Activated T-helper 17 cell treated with anti-CD3 and anti-CD28 coated beads, Interleukin-2, amount 50 U/mL, for 72 hours (primary cell): ENCODE measurements around the gene CALM3. TPM values are rescaled to one million over a fixed set of nuclear protein-coding genes. Genes with fewer than 3 reads are reported as not detected.
"Not testable (repeated sequence)": the region's sequence is repeated elsewhere in the genome, so short reads cannot be mapped to it uniquely, and the experiment has no call there.

Experiments
- ATAC-seq: fragments of 150-1000 bp; cut with Tn5 transposase; replicated peaks from 2 replicates; pipeline ENCODE4 v1.10.0; 2021; ENCODE audit warnings: mild to moderate bottlenecking, moderate library complexity
- H3K27ac Mint-ChIP-seq: one replicate; pipeline ENCODE4 v1.8.0; 2022; ENCODE audit warnings: mixed read lengths
- H3K27me3 Mint-ChIP-seq: one replicate; pipeline ENCODE4 v1.8.0; 2022; ENCODE audit warnings: mixed read lengths
- H3K36me3 Mint-ChIP-seq: one replicate; pipeline ENCODE4 v1.8.0; 2022; ENCODE audit warnings: low read depth, mild to moderate bottlenecking, mixed read lengths
- H3K4me1 Mint-ChIP-seq: one replicate; pipeline ENCODE4 v1.8.0; 2022; ENCODE audit warnings: mixed read lengths
- H3K4me3 Mint-ChIP-seq: one replicate; pipeline ENCODE4 v1.8.0; 2022; ENCODE audit warnings: mild to moderate bottlenecking, mixed read lengths
- H3K9me3 Mint-ChIP-seq: one replicate; pipeline ENCODE4 v1.8.0; 2022; ENCODE audit warnings: mixed read lengths
- total RNA-seq, 2 donors: library from RNA; stranded (reverse); gene quantifications; one replicate each; pipeline ENCODE4 v1.2.3, GENCODE V29; 2022

CALM3 gene
- total RNA-seq, 2 donors from 2014 or later: 313 to 323 TPM

DNA sequence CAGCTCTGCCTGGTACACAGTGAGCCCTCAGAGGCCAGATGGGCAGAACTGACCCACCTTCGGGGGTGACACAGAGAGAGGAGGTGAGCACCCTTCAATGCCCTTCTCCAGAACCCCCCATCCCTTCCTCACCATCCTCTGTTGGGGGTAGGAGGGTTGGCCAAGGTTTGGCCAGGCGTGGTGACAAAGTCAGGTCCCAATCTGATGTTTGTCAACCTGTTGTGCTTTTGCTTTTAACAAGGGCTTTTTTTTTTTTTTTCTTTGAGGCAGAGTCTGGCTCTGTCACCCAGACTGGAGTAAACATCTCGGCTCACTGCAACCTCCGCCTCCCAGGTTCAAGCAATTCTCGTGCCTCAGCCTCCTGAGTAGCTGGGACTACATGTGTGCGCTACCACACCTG, 16.5 kb downstream of the CALM3 start:
- Mint-ChIP-seq H3K36me3 (peaks cover 7% of the 10 kb centered on the region), H3K9me3 (no peaks in the 10 kb centered on the region), H3K4me1 (peaks cover 22% of the 10 kb centered on the region), H3K27ac (peak overlapping the region; percentile 91), H3K4me3 (peak overlapping the region; percentile 79), H3K27me3 (no peaks in the 10 kb centered on the region)
- no peak for ATAC-seq

DNA sequence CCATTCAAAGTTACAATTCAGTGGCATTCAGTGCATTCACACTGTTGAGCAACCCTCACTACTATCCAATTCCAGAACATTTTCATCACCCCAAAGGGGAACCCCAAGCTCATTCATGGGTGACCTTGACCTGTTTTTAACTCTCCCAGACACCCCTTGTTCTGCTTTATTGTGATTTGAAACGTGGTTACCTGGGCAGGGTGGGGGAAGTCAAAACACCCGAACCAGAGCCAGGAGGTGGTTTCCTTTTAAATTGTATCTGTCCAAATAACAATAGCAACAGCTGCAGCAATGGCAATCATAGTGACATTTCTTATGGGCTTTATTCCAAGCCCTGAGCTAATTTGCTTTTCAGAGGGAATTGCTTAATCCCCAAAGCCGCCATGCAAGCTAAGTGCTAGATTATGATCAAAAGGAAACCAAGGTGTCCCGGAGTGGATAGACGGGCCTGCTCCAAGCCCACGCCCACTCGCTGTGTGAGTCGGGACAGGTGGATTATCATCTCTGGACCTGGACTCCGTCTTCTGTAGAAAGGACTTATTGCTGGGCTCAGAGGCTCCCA, 17.6 kb downstream of the CALM3 start:
- Mint-ChIP-seq H3K27ac (peak overlapping the region; percentile 87), H3K27me3 (no peaks in the 10 kb centered on the region), H3K36me3 (peaks cover 7% of the 10 kb centered on the region), H3K9me3 (no peaks in the 10 kb centered on the region), H3K4me3 (peak overlapping the region; percentile 80), H3K4me1 (peaks cover 20% of the 10 kb centered on the region)
- no peak for ATAC-seq

DNA sequence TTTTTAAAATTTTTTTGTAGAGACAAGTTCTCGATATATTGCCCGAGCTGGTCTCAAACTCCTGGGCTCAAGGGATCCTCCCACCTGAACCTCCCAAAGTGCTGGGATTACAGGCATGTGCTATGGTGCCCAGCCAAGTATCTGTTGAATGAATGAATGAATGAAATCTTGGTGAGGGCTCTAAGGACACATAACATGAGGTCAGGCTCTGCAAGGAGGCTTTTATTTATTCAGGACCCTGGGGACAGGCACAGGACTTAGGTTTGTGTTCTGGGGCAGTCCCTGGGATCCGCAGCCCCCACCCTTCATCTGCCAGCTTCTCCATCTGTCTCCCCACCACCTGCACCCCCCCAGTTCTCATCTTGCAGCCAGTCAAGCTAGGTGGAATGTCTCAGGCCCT, 19.1 kb downstream of the CALM3 start:
- peaks cover 20% of the 10 kb centered on the region for H3K4me1 Mint-ChIP-seq
- H3K27me3 Mint-ChIP-seq: peaks cover 4% of the 10 kb centered on the region
- H3K9me3 Mint-ChIP-seq: no peaks in the 10 kb centered on the region
- no peak for ATAC-seq
- H3K4me3 Mint-ChIP-seq: peak overlapping the region; percentile 80
- peak overlapping the region; percentile 87 for H3K27ac Mint-ChIP-seq
- peaks cover 7% of the 10 kb centered on the region for H3K36me3 Mint-ChIP-seq

DNA sequence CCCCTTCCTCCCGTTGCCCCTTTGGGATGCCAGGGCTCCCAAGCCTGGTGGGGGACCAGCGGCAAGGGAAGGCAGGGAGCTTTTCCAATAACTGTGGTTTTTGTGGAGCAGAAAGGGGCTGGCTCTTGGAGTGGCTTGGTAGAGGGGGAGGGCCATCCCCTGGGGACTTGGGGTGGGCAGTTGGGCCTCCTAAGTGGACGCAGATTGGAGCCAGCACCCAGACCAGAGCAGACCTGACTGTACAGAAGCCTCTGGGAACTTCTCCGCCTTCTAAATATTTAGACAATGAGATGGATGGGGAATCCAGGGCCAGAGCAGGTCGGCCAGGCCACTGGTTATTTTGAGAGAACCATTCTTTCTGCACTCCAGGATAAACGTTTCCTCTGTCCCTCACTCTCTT, 19.6 kb downstream of the CALM3 start:
- H3K27me3 Mint-ChIP-seq: peaks cover 4% of the 10 kb centered on the region
- peaks cover 7% of the 10 kb centered on the region for H3K36me3 Mint-ChIP-seq

DNA sequence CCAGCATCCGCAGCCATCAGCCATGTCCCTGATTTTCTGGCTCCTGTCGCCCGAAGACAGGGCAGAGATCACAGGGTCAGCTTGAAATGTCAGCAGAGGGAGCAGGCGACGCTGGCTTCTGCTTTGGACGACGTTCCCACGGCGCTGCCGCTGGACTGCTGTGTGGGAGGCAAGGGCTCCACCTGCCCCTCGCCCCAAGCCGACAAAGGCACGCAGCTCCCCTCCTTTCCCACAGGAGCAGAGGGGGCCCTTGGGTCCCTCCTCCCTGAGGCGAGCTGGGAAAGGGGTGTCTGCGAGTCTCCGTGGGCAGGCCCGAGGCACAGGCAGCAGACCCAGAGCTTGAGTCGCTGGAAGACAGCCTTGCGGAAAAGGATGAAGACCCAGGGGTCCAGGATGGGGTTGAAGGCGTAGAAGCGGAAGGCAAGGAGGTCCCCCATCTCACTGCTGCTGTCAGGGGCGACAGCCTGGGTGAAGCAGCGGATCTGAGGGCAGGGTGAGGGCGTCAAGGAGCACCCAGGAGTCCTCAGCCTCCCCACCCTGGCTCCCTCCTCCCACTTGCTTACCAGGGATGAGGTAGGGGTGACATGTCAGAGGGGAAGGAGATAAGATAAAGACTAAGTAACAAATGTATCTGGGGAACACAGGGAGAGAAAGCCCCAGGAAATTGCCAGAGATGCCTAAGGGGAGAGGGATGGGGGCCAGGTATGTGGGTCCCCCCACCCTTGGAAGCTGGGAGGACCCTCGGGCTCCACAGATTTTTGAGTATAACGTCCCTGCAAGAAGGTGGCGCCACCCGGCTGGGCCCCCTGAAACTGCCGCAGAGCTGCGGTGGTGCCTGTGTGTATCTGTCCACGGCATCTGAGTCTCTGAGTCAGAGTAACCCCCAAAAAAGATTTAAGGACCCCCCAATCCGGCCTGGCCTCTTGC, 20.3 kb downstream of the CALM3 start:
- H3K27ac Mint-ChIP-seq: peak overlapping the region; percentile 31

More for the DNA sequence above, 19.6 kb downstream of the CALM3 start:
- Mint-ChIP-seq H3K9me3 (no peaks in the 10 kb centered on the region), H3K4me1 (peaks cover 20% of the 10 kb centered on the region), H3K4me3 (peak overlapping the region; percentile 80), H3K27ac (no peak overlapping the region)
- ATAC-seq: no peak

DNA sequence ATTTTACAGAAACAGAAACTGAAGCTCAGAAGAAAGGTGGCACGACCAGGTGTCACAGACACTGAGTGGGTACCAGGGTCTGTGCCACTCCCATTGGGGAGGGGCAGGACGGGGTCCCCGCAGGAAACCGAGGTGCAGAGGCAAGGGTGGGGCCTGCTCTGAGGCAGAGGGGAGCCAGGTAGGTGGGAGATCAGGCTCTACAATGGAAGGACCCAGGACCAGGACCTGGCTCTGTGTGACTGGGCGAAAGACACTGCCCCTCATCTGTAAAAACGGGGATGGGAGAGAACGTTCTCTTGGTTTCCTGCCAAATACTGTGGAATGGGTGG, 21.0 kb downstream of the CALM3 start:
- peak overlapping the region; percentile 11 for H3K4me3 Mint-ChIP-seq
- peaks cover 13% of the 10 kb centered on the region for H3K4me1 Mint-ChIP-seq
- peak overlapping the region; percentile 31 for H3K27ac Mint-ChIP-seq
- H3K27me3 Mint-ChIP-seq: peaks cover 4% of the 10 kb centered on the region
- no peak for ATAC-seq
- no peaks in the 10 kb centered on the region for H3K9me3 Mint-ChIP-seq
- H3K36me3 Mint-ChIP-seq: peaks cover 1% of the 10 kb centered on the region

More for the DNA sequence above, 20.3 kb downstream of the CALM3 start:
- no peak for ATAC-seq
- H3K27me3 Mint-ChIP-seq: peaks cover 4% of the 10 kb centered on the region
- H3K36me3 Mint-ChIP-seq: peaks cover 7% of the 10 kb centered on the region
- H3K9me3 Mint-ChIP-seq: no peaks in the 10 kb centered on the region
- H3K4me3 Mint-ChIP-seq: peak overlapping the region; percentile 11
- H3K4me1 Mint-ChIP-seq: peaks cover 19% of the 10 kb centered on the region

DNA sequence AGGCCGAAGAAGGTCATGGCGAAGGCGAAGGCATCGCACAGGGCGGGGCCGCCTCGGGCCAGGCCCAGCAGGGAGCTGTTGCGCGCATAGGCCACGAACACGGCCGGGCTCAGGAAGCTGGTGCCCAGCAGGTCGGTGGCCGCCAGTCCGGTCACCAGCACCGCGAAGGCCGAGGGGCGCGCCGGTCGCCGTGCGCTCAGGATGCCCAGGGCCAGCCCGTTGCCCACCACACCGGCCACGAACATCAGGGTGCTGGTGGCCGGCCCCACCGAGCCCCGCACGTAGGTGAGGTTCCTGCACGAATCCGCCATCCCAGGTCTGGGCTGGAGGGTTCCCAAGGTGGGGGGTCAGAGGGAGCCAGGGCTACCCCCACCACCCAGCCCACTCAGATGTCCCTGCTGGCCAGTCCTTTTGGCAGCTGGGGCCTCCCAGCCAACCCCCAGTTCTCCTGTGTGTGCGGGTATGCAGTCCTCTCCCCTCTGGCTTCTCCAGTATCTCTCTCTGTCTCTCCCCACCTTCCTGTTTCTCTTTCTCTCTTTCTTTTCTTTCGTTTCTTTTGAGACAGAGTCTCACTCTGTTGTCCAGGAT, 22.9 kb downstream of the CALM3 start:
- Mint-ChIP-seq H3K36me3 (no peaks in the 10 kb centered on the region), H3K9me3 (no peaks in the 10 kb centered on the region), H3K4me3 (peak overlapping the region; percentile 60), H3K27ac (peak overlapping the region; percentile 58), H3K4me1 (peaks cover 13% of the 10 kb centered on the region), H3K27me3 (peaks cover 4% of the 10 kb centered on the region)
- no peak for ATAC-seq

DNA sequence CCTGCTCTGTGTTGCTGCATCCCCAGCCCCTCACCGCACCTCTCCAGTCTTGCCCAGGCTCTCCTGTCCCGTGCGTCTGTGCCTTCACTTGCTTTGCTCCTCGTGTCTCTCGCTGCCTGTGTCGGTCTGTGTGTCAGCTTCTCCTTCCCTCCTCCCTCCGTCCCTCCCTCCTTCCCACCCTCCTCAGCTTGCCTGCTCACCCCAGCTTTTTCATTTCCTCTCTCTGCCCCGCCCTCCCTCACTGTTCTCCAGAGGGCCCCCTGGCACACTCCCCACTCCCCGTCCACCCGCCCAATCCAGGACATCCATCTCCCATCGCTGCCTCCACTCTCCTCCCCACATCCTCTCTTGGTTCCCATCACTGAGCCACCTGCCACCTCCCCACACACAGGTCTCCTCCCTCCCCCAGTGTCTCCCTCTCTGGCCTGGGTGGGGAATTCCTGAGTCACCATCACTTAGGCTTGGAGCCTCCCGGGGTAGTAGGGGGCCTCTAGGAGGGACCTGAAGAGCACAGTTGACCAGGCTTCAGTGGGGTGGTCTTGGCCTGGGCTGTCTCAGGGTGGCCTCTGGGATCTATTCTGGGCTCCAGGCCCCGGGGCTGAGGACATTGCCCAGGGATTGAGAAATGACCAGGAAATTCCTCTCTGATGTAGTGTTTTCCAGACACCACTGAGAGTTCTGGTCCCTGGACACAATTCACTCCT, 24.0 kb downstream of the CALM3 start, which contains the start of gene PTGIR:
PTGIR (minus strand) TSS at position 132 of the 704 bp plus-strand sequence. CDS start 864 bp downstream, outside the sequence.
- Mint-ChIP-seq H3K36me3 (no peaks in the 10 kb centered on the region), H3K27ac (peak within 1 kb of the TSS; percentile 58), H3K4me3 (peak within 1 kb of the TSS; percentile 60), H3K9me3 (no peaks in the 10 kb centered on the region), H3K4me1 (peaks cover 7% of the 10 kb centered on the region), H3K27me3 (peaks cover 4% of the 10 kb centered on the region)
- ATAC-seq: peak; percentile 72

DNA sequence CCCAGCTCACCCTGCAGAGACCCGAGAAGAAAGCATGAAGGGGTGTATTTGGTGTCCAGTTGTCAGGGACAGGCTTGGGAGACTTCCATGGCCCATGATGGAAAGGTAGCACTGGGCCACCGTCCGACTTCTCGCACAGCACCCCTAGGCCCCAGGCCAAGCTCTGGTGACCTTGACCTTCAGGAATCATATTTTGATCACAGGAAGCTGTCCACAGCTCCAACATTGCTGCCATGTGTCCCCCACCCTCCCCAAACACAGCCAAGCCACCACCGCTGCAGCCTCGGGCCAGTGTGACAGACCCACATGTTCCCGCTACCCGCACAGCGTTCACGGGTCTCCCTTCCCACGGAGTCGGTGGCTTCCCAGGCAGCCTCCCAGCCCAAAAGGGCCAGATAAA, 24.6 kb downstream of the CALM3 start:
- Mint-ChIP-seq H3K27ac (no peak overlapping the region), H3K9me3 (no peaks in the 10 kb centered on the region), H3K4me1 (peaks cover 7% of the 10 kb centered on the region), H3K27me3 (peaks cover 4% of the 10 kb centered on the region), H3K4me3 (peak overlapping the region; percentile 60), H3K36me3 (no peaks in the 10 kb centered on the region)
- no peak for ATAC-seq

DNA sequence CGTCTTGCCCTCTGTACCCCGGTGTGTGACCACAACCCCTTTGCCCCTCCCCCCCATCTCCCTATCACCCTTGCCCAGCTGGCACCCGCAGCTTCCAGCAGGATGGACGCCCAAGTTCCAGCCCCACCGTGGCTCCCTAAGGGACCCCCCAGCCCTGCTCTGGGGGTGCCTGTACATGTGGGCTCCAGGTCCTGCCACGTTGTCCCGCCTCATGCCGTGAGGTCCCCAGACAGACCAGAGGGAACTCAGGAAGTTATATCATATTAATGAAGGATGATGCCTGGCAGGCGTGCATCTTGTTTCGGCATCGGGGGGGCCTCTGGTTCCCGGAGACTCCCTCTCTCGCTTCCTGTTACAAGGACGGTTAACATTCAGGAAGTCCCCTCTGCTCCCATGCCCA, 25.3 kb downstream of the CALM3 start:
- H3K27me3 Mint-ChIP-seq: peaks cover 4% of the 10 kb centered on the region
- peaks cover 7% of the 10 kb centered on the region for H3K4me1 Mint-ChIP-seq
- no peaks in the 10 kb centered on the region for H3K9me3 Mint-ChIP-seq
- H3K36me3 Mint-ChIP-seq: no peaks in the 10 kb centered on the region
- ATAC-seq: no peak
- H3K27ac Mint-ChIP-seq: no peak overlapping the region
- H3K4me3 Mint-ChIP-seq: no peak overlapping the region

DNA sequence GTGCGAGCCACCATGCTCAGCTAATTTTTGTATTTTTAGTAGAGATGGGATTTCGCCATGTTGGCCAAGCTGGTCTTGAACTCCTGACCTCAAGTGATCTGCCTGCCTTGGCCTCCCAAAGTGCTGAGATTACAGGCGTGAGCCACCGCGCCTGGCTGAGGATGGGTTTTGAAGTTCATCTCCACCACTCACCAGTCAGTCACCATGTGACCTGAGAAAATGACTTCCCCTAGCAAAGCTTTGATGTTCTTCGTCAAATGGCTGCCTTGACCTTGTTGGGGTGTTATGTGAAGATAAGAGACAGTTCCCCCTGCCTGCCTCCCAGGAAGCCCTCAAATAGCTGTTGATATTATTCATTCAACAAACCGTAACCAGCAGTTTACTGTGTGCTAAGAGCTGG, 27.8 kb downstream of the CALM3 start:
- H3K27ac Mint-ChIP-seq, H3K27me3 Mint-ChIP-seq, ATAC-seq, H3K4me3 Mint-ChIP-seq, H3K36me3 Mint-ChIP-seq, H3K9me3 Mint-ChIP-seq: not testable (repeated sequence)
- peaks cover 17% of the 10 kb centered on the region for H3K4me1 Mint-ChIP-seq

DNA sequence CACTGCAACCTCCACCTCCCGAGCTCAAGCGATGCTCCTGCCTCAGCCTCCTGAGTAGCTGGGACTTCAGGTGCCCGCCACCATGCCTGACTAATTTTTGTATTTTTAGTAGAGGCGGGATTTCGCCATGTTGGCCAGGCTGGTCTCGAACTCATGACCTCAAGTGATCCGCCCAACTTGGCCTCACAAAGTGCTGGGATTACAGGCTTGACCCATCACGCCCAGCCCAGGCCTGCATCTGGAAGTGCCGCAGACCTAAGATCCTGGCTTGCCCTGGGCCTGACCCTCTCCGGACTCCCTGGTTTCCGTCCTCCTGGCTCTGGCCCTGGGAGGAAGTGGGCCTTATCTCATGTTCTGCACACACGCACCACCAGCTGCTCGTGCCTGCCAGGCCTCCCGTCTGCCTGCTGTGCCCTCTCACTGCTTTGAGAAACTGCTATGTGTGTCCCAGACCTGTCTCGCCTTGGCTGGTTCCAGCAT, 28.5 kb downstream of the CALM3 start:
- no peaks in the 10 kb centered on the region for H3K9me3 Mint-ChIP-seq
- H3K27me3 Mint-ChIP-seq: peaks cover 4% of the 10 kb centered on the region
- peaks cover 6% of the 10 kb centered on the region for H3K36me3 Mint-ChIP-seq
- H3K4me3 Mint-ChIP-seq: no peak overlapping the region
- no peak for ATAC-seq
- peaks cover 16% of the 10 kb centered on the region for H3K4me1 Mint-ChIP-seq
- no peak overlapping the region for H3K27ac Mint-ChIP-seq

DNA sequence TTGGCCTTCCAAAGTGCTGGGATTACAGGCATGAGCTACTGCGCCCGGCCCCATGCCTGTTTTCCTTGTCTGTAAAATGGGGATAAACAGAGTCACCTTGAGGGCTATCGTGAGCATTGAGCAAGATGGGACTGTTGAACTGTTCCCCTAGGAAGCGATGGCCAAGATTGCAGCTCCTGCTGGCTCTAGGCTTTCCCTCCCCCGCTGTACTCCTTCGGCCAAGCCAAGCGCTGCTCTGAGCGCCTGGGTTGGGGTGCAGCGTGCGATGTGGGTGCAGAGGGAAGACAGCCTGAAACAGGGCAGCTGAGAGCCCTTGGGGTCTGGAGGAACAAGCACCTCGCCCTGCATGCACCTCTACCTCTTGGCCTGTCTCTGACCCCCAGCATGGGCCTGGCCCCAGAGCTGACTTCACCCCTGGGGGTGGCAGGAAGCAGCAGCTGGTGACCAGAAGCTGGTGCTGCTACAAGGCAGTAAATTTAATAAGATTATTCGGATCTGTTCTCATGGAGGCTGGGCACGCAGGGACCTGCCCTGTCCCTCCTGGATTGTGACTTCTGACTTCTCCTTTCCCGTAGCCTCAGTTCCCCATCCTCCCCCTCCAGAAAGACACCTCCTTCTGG, 29.6 kb downstream of the CALM3 start:
- no peaks in the 10 kb centered on the region for H3K27me3 Mint-ChIP-seq
- peaks cover 10% of the 10 kb centered on the region for H3K4me1 Mint-ChIP-seq
- ATAC-seq: no peak
- H3K9me3 Mint-ChIP-seq: no peaks in the 10 kb centered on the region
- H3K4me3 Mint-ChIP-seq: no peak overlapping the region
- peaks cover 6% of the 10 kb centered on the region for H3K36me3 Mint-ChIP-seq
- H3K27ac Mint-ChIP-seq: no peak overlapping the region

DNA sequence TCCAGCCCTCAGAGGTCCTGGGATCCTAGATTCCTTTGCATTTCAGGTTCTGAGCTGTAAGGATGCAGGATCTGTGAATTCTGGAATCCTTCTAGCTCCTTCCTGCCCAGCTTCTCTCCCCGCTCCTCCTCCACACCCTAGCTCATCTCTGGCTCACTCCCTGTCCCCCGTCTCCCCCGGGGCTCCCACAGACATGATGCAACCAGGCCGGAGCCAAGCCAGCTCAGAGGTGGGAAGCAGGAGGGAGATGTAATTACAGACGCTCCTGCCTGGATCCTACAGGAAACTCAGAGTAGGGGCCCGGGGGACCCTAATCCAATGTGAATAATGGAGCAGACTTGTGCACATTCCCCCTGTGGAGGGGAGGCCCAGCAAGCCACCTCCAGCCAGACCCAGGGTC, 30.4 kb downstream of the CALM3 start:
- Mint-ChIP-seq H3K27ac (no peak overlapping the region), H3K9me3 (no peaks in the 10 kb centered on the region), H3K4me3 (no peak overlapping the region), H3K36me3 (peaks cover 6% of the 10 kb centered on the region), H3K4me1 (peaks cover 10% of the 10 kb centered on the region), H3K27me3 (no peaks in the 10 kb centered on the region)
- ATAC-seq: no peak
